Activated naive CD8-positive, alpha-beta T cell treated with anti-CD3 and anti-CD28 coated beads, Interleukin-2, amount 50 U/mL, for 16 hours (primary cell): Measurements from ENCODE around the gene COX10.
"Not testable (repeated sequence)": the region's sequence is repeated elsewhere in the genome, so short reads cannot be mapped to it uniquely, and the experiment has no call there.

Experiments
- DNase-seq: peaks from one replicate; pipeline ENCODE4 v3.0.0-alpha.2; 2020; ENCODE audit warnings: low read depth, low spot score

The COX10 gene

GRCh38 chr17:14069251-14070021, at the start of gene COX10:
Gene COX10, plus strand, starts transcription at chr17:14069504. Its CDS starts 102 bp downstream, at chr17:14069606.
- peak; percentile 75 for DNase-seq

GRCh38 chr17:14021651-14022294, 47.5 kb upstream of the COX10 start:
- not testable (repeated sequence) for DNase-seq

GRCh38 chr17:14029755-14030154, 39.5 kb upstream of the COX10 start:
- DNase-seq = not testable (repeated sequence)

DNA sequence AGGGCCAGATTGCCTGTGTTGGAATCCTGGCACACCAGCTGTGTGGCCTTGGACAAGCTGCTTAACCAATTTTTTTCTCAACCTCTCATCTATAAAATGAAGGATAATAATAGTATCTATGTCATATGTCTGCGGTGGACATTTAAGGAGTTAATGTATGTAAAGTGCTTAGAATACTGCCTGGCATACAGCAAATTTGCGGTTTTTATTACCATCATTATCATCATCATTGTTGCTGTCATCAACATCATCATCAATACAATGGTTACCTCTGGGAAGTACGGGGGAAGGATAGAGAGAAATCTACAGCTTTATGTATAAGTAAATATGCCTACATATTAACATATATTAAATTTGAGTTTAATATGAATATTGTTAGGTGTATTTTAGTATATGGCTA, 37.1 kb upstream of the COX10 start:
- no peak for DNase-seq

DNA sequence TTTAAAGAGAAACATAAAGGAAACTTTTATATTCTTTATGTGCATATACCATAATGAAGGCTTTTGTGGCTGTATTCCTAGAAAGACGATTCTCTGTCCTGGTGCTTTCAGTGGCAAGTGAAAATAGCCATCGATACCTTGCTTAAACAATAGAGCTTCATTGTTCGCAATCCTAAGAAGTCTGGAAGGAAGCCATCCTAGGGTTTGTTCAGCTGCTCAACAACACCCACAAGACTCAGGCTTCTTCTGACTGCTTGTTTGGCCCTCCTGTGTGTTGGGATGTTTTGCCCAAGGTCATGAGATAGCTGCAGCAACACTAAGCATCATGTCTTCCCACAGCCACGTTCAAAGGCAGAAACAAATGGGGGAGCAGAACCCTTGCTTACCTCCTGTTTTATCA, 36.1 kb upstream of the COX10 start:
- DNase-seq = no peak

DNA sequence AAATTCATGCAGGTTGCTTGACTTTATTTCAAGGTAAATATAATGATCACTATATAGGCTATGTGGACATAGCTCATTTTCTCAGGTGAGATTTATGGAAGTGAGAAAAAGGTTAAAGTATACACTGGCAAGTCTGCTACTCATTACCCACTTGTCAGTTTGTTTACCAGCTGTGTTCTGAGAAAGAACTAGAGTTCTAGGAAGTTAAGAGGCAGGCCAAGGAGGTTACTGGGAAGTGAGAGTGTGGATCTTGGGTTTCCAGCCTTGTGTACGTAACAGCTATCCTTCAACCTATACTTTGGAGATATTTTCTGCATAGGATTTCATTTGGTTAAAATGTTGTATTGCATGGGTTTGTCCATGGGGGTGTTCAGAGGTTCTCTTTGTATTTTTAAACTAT, 31.9 kb upstream of the COX10 start:
- no peak for DNase-seq

DNA sequence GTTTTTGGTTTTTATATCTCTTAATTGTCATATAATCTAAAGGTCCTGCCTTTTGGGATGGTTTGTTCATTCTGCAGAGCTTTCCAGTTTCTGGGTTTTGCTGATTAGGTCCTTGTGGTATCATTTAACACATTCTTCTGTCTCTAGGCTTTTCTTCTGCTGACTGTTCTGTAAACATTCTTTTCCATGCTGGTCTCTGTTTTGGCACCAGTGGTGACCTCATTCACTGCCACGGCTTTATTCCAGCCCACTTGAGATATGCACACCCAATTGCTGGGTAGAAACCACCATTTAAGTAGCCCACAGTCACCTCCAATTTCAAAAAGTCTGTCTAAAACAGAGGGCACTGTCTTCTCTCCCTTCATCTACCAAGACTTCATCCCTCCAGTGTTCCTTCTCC, 31.1 kb upstream of the COX10 start:
- no peak for DNase-seq

DNA sequence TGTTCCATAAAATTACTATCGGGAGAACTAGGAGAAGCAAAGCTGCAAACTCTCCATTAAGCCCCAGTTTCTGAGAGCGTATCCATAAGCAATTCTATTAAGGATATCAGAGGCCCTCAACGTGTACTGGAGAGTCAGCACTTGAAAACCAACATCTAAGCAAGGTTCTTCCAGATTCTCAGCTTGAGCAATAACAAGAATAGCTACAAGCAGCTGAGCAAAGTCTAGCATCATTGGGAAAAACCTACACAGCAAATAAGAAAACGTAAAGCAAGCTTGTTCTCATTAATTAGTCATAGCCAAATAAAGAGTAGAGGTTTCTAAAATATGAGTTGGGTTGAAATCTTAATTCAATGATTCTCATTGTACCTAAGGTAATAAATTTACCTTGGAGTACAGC, 26.9 kb upstream of the COX10 start:
- DNase-seq = no peak

- no peak for DNase-seq
Observed at GRCh38 chr17:14044702-14045101, 24.6 kb upstream of the COX10 start.

DNA sequence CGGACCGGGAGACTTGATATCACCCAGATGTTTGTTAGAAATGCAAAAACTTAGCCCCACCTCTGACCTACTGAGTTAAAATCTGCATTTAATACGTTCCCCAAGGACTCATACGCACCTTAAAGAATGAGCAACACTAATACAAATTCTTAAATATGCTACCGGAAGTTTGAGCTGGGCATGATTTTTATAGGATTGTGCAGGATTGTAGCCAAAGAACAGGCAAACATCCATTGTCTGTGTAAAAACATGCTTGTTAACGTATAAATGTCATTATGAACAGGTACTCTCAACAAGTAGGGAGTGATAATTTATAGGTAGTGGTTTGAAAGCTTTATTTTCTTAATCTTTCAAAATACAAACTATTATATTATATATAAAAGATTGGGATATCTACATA, 22.3 kb upstream of the COX10 start:
- DNase-seq = no peak

- DNase-seq = no peak
Observed at GRCh38 chr17:14047591-14047990, 21.7 kb upstream of the COX10 start.

GRCh38 chr17:14048169-14048568, 21.1 kb upstream of the COX10 start:
- no peak for DNase-seq

DNA sequence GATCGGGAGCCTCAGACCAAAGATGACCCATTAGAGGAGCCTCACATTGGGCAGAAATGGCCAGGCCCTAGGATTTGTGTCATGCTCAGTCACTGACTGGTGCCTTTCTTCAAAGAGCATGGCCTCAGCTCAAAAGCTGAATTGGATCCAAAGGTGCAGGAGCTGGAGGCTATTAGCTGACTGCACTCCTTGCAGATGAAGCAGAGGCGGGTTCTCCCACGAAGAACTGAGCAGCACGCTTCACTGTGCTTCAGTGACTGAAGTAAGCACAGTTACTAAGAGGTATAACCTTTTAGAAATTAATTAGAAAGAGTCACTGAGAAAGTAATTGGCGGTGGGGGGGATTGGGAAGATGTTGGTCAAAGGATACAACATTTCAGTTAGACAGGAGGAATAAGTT, 18.7 kb upstream of the COX10 start:
- no peak for DNase-seq

DNA sequence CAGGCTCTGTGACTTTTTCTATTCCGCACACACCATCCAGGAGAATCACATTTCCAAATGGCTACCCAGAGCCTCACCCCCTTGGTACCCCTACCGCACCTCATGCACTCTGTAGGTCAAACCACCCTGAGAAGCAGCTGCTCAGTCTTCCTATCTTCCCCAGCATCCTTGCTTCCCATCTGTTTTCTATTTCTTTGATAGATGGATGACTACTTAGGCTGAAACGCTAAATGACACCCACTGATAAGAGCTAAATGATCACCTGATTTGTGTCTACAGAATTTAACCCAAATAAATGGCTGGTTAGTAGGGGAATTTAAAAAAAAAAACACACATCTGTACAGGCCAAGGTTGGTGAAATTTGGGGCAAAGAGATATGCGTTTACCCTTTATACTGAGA, 17.6 kb upstream of the COX10 start:
- no peak for DNase-seq

GRCh38 chr17:14052886-14053615, 16.3 kb upstream of the COX10 start:
- no peak for DNase-seq

GRCh38 chr17:14057591-14057990, 11.7 kb upstream of the COX10 start:
- DNase-seq = no peak

DNA sequence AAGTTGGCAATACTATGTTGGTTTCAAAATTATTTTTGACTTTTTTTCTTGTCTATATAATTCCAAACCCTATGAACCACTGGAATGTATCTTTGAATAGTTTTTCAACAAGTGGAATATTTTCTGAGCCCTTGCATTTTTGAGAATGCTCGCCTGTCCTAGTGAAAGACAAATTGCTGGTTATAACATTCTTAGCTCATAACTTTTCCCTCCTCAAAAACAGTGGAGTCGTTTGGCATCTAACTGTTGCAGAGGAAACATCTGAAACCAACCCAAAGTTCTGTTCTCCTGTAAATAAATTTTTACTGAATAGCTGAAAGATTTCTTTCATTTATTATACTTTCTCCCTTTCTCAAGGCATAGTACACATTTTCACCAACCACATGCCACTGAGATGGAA, 11.3 kb upstream of the COX10 start:
- no peak for DNase-seq

GRCh38 chr17:14060706-14061105, 8.6 kb upstream of the COX10 start:
- DNase-seq = no peak

GRCh38 chr17:14061666-14062560, 7.4 kb upstream of the COX10 start:
- no peak for DNase-seq

DNA sequence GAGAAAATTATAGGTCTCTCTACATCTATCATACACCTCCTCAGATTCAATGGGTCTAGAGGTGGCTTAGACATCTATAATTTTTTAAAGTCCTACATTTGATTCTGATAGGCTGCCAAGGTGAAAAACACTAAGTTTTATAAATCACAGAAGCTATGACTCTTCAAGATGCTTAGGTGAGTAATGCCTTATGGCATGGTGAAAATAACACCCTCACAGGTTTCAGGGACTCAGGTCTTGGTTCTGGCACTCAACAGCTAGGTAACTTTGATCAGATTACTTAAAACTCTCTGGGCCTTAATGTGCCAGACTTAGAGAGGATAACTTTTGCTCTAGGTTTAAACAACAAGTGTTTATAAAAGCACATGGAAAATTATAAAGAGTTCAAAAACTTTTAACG, 2.0 kb upstream of the COX10 start:
- DNase-seq = no peak

GRCh38 chr17:14068542-14069250, 608 bp upstream of the COX10 start:
- no peak for DNase-seq
